Panc1 (cell line): Measurements from ENCODE around the gene CENPF. TPM values are rescaled to one million over a fixed set of nuclear protein-coding genes. Genes with fewer than 3 reads are reported as not detected.
"Not testable (repeated sequence)": the region's sequence is repeated elsewhere in the genome, so short reads cannot be mapped to it uniquely, and the experiment has no call there.

Experiments
- ATAC-seq: fragments of 200-7000 bp; cut with Tn5 transposase; 2 replicates; pipeline ENCODE4 v1.9.1; 2020; ENCODE audit warnings: mild to moderate bottlenecking, moderate library complexity
- BruUV-seq: library from RNA; stranded (reverse); fragments of 400-500 nt; replicated peaks from 2 replicates; lab custom pipeline; 2021; lab: Mats Ljungman, UMichigan
- CTCF ChIA-PET: fragments of 300-600 bp; sonication (Branson Sonifier 250); formaldehyde crosslinking; loops from one replicate; lab custom pipeline; 2022; ENCODE audit warnings: antibody characterized with exemption; lab: Charles Lee
- POLR2A ChIA-PET: fragments of 300-600 bp; sonication (Branson Sonifier 250); formaldehyde crosslinking; loops from one replicate; lab custom pipeline; 2022; ENCODE audit warnings: antibody characterized with exemption; lab: Charles Lee
- DNase-seq: peaks from one replicate; pipeline ENCODE4 v3.0.0-alpha.2; 2010; ENCODE audit warnings: low read depth, low spot score
- H3K27ac ChIP-seq: 2 replicates; pipeline ENCODE4 v1.5.1; 2011; ENCODE audit warnings: mild to moderate bottlenecking, low read length, inconsistent platforms
- H3K27me3 ChIP-seq: fragments of 200-500 bp; sonication (Bioruptor generic); 2 replicates; pipeline ENCODE4 v1.6.0; 2014; ENCODE audit warnings: low read length, inconsistent platforms; ENCODE audit not compliant: control insufficient read depth, insufficient read depth
- H3K36me3 ChIP-seq: fragments of 200-500 bp; sonication (Bioruptor generic); 2 replicates; pipeline ENCODE4 v1.5.1; 2014; ENCODE audit warnings: inconsistent platforms, mild to moderate bottlenecking, low read length, moderate library complexity; ENCODE audit not compliant: control insufficient read depth, insufficient read depth
- H3K4me1 ChIP-seq: 2 replicates; pipeline ENCODE4 v1.5.1; 2011; ENCODE audit warnings: inconsistent platforms, mild to moderate bottlenecking, low read length, moderate library complexity; ENCODE audit not compliant: control insufficient read depth, insufficient read depth
- H3K4me3 ChIP-seq, 2 experiments: 2 replicates each; pipeline ENCODE4 v1.5.1; 2011 to 2012; ENCODE audit warnings: low read depth in 2 of 2, low read length in 2 of 2, mild to moderate bottlenecking in 2 of 2, inconsistent platforms in 1 of 2, moderate library complexity in 1 of 2
- H3K9me3 ChIP-seq: fragments of 200-500 bp; sonication (Bioruptor generic); 2 replicates; pipeline ENCODE4 v1.5.1; 2014; ENCODE audit warnings: low read depth, mild to moderate bottlenecking, inconsistent platforms, low read length, moderate library complexity; ENCODE audit not compliant: control insufficient read depth, insufficient read depth
- CTCF ChIP-seq: fragments of 450-650 bp; IDR thresholded peaks from 2 replicates; pipeline ENCODE4 v1.5.1; 2017; ENCODE audit warnings: mild to moderate bottlenecking
- POLR2AphosphoS5 ChIP-seq: IDR thresholded peaks from 2 replicates; pipeline ENCODE4 v1.6.1; 2012; ENCODE audit warnings: mild to moderate bottlenecking, low read depth, low read length, moderate library complexity
- REST ChIP-seq, 2 experiments: IDR thresholded peaks; 2 replicates each; pipeline ENCODE4 v1.6.1; 2011 to 2012; ENCODE audit warnings: low read depth in 2 of 2, control low read depth in 1 of 2, low read length in 1 of 2, mild to moderate bottlenecking in 1 of 2, moderate library complexity in 1 of 2; ENCODE audit not compliant: insufficient read depth in 1 of 2
- SIN3A ChIP-seq: IDR thresholded peaks from 2 replicates; pipeline ENCODE4 v1.6.1; 2012; ENCODE audit warnings: low read depth, mild to moderate bottlenecking, low read length, moderate library complexity, borderline replicate concordance; ENCODE audit not compliant: insufficient read depth
- TCF7L2 ChIP-seq: IDR thresholded peaks from 2 replicates; pipeline ENCODE4 v1.6.1; 2011; ENCODE audit warnings: mild to moderate bottlenecking, low read depth, low read length, inconsistent platforms
- in situ Hi-C: cut with HindIII; loops from 2 replicates; pipeline ENCODE4 v1.10.0; 2016; ENCODE audit warnings: low sequenced_read_pairs, low pct_unique_long_range_greater_than_20kb
- intact Hi-C: fragments of 100-400 bp; cut with micrococcal nuclease; formaldehyde crosslinking; loops from one replicate; pipeline ENCODE4 v1.10.0; 2022; ENCODE audit not compliant: unreplicated experiment
- total RNA-seq: library from RNA; stranded (reverse); gene quantifications from one replicate; pipeline ENCODE4 v1.2.1, GENCODE V29; 2021; ENCODE audit not compliant: unreplicated experiment

CENPF gene
- total RNA-seq, 1 experiment from 2014 or later, result 156 TPM

- Histone ChIP-seq H3K36me3 (no peaks in the 10 kb centered on the region), H3K27me3 (no peaks in the 10 kb centered on the region), H3K27ac (peak overlapping the region; percentile 77), H3K4me1 (peaks cover 33% of the 10 kb centered on the region), H3K9me3 (peaks cover 21% of the 10 kb centered on the region; the same call in 1 of the 2 replicates), H3K4me3 (no peak overlapping the region)
- no TSS peak for BruUV-seq
- DNase-seq (no peak), ATAC-seq (no peak)
- POLR2A ChIA-PET, result interaction anchor here (1.2 kb wide), 1 partner anchor 8 kb away, joined by 8 read pairs; no protein-coding TSS in a partner anchor
- TF ChIP-seq POLR2AphosphoS5 (no peak), CTCF (no peak), REST (IDR thresholded peaks at IDR 0.05; ENCODE audit: insufficient read depth in 1 of 2, low read depth in 2 of 2, low read length in 1 of 2) (no peak), SIN3A (no peak), TCF7L2 (no peak)
- intact Hi-C loops (no loop called here), in situ Hi-C loops (no loop called here)
- CTCF ChIA-PET, result interaction anchor here (0.6 kb wide), 1 partner anchor 177 kb away, joined by 3 read pairs; no protein-coding TSS in a partner anchor
Observed at GRCh38 chr1:214573386-214574318, 29.3 kb upstream of the CENPF start.

- Histone ChIP-seq H3K4me1 (peaks cover 30% of the 10 kb centered on the region), H3K4me3 (no peak overlapping the region), H3K9me3 (peaks cover 21% of the 10 kb centered on the region; the same call in 1 of the 2 replicates), H3K27ac (peak overlapping the region; percentile 77; the same call in 1 of the 2 replicates), H3K27me3 (no peaks in the 10 kb centered on the region), H3K36me3 (no peaks in the 10 kb centered on the region)
- CTCF ChIA-PET, result no interaction called here
- ATAC-seq (no peak), DNase-seq (no peak)
- in situ Hi-C loops (no loop called here), intact Hi-C loops (no loop called here)
- TF ChIP-seq POLR2AphosphoS5, result no peak
- TF ChIP-seq SIN3A, result no peak
- TF ChIP-seq REST (IDR thresholded peaks at IDR 0.05; ENCODE audit: insufficient read depth in 1 of 2, low read depth in 2 of 2, low read length in 1 of 2), result no peak
- TF ChIP-seq TCF7L2, result no peak
- BruUV-seq, result no TSS peak
- POLR2A ChIA-PET, result no interaction called here
Observed at GRCh38 chr1:214574598-214575411, 28.2 kb upstream of the CENPF start.

- DNase-seq, H3K27ac ChIP-seq, CTCF ChIA-PET, H3K36me3 ChIP-seq, in situ Hi-C loops, ATAC-seq, H3K4me3 ChIP-seq, intact Hi-C loops, H3K27me3 ChIP-seq, POLR2A ChIA-PET, BruUV-seq: not testable (repeated sequence)
- H3K4me1 ChIP-seq, result peaks cover 21% of the 10 kb centered on the region
- peaks cover 21% of the 10 kb centered on the region; the same call in 1 of the 2 replicates for H3K9me3 ChIP-seq
Observed at GRCh38 chr1:214576120-214576519, 26.9 kb upstream of the CENPF start.
